ENCODE measurements around the gene ICAM4. TPM values are rescaled to one million over a fixed set of nuclear protein-coding genes. Genes with fewer than 3 reads are reported as not detected.

Gene ICAM4
- total RNA-seq, 1 experiment from 2014 or later: 0.52 TPM

GRCh38 chr19:10288662-10289166 is 2.0 kb downstream of the ICAM4 start:
- peak overlapping the region; percentile 78 for H3K4me3 ChIP-seq
- peaks cover 18% of the 10 kb centered on the region; the same call in 1 of the 2 replicates for H3F3A ChIP-seq (ENCODE audit: insufficient read depth, low read depth)
- peaks cover 20% of the 10 kb centered on the region for H3K4me1 ChIP-seq (replicated peaks; ENCODE audit: insufficient read depth)
- ChIA-PET POLR2A (ENCODE audit: unreplicated experiment) (interaction anchor here (1.0 to 1.9 kb wide), 4 partner anchors 9 to 46 kb away, joined by 3 to 9 read pairs (median 6); partner anchors contain the start of gene ICAM1), CTCF (interaction anchor here (0.6 to 1.0 kb wide), 4 partner anchors 18 to 1876 kb away, joined by 3 to 4 read pairs (median 3); partner anchors contain the start of genes ICAM1 and MARCHF2)
- H3K4me2 ChIP-seq: peak overlapping the region; percentile 97
- no peaks in the 10 kb centered on the region for H3K9me3 ChIP-seq (ENCODE audit: insufficient read depth, low read depth)
- peak; percentile 71 to 77 for DNase-seq
- peak overlapping the region; percentile 89 for H2AFZ ChIP-seq
- intact Hi-C loops (cut with micrococcal nuclease; ENCODE audit: unreplicated experiment): no loop called here
- no peak for TF ChIP-seq CTCF (conservative IDR thresholded peaks at IDR 0.05)
- TF ChIP-seq EZH2 (IDR thresholded peaks at IDR 0.05; ENCODE audit: low read depth): no peak
- H3K36me3 ChIP-seq (ENCODE audit: low read depth): peaks cover 9% of the 10 kb centered on the region; the same call in 1 of the 2 replicates
- H3K27me3 ChIP-seq (ENCODE audit: insufficient read depth, low read depth): no peaks in the 10 kb centered on the region
- H3K79me2 ChIP-seq (ENCODE audit: low read depth): no peaks in the 10 kb centered on the region
- H4K20me1 ChIP-seq (ENCODE audit: insufficient read depth): no peaks in the 10 kb centered on the region
- H3K9me2 ChIP-seq (ENCODE audit: insufficient read depth): no peaks in the 10 kb centered on the region
- BruUV-seq (replicated peaks): TSS peak; percentile 67
- H3K27ac ChIP-seq: 0 out of 2 replicates have a peak overlapping the region, but pooled peaks have one; percentile 28

- peak overlapping the region; percentile 89 for H2AFZ ChIP-seq
- no TSS peak for BruUV-seq (replicated peaks)
- H3K36me3 ChIP-seq (ENCODE audit: low read depth): peaks cover 9% of the 10 kb centered on the region; the same call in 1 of the 2 replicates
- H3K9me2 ChIP-seq (ENCODE audit: insufficient read depth): no peaks in the 10 kb centered on the region
- intact Hi-C loops (cut with micrococcal nuclease; ENCODE audit: unreplicated experiment): no loop called here
- peaks cover 17% of the 10 kb centered on the region for H3K4me1 ChIP-seq (replicated peaks; ENCODE audit: insufficient read depth)
- H3K79me2 ChIP-seq (ENCODE audit: low read depth): no peaks in the 10 kb centered on the region
- POLR2A ChIA-PET (ENCODE audit: unreplicated experiment): interaction anchor here (0.6 to 1.9 kb wide), 9 partner anchors 9 to 193 kb away, joined by 3 to 13 read pairs (median 4); partner anchors contain the start of genes ICAM1 and MRPL4
- peaks cover 18% of the 10 kb centered on the region; the same call in 1 of the 2 replicates for H3F3A ChIP-seq (ENCODE audit: insufficient read depth, low read depth)
- no peaks in the 10 kb centered on the region for H3K27me3 ChIP-seq (ENCODE audit: insufficient read depth, low read depth)
- CTCF ChIA-PET: interaction anchor here (0.6 to 1.0 kb wide), 6 partner anchors 18 to 1876 kb away, joined by 3 to 6 read pairs (median 3); partner anchors contain the start of genes ICAM1 and MARCHF2
- peak overlapping the region; percentile 78 for H3K4me3 ChIP-seq
- H3K4me2 ChIP-seq: peak overlapping the region; percentile 97
- DNase-seq: peak; percentile 71 to 76
- TF ChIP-seq CTCF (conservative IDR thresholded peaks at IDR 0.05): no peak
- no peak for TF ChIP-seq EZH2 (IDR thresholded peaks at IDR 0.05; ENCODE audit: low read depth)
- H3K9me3 ChIP-seq (ENCODE audit: insufficient read depth, low read depth): no peaks in the 10 kb centered on the region
- 0 out of 2 replicates have a peak overlapping the region, but pooled peaks have one; percentile 28 for H3K27ac ChIP-seq
- no peaks in the 10 kb centered on the region for H4K20me1 ChIP-seq (ENCODE audit: insufficient read depth)
Observed at GRCh38 chr19:10289167-10289835, 2.5 kb downstream of the ICAM4 start.

GRCh38 chr19:10289836-10290356 is 3.1 kb downstream of the ICAM4 start, which contains the start of gene ICAM5:
Gene ICAM5, plus strand, starts transcription at chr19:10289952. Its CDS starts 92 bp downstream, at chr19:10290044.
- POLR2A ChIA-PET (ENCODE audit: unreplicated experiment): interaction anchor here (0.6 to 1.9 kb wide), 10 partner anchors 10 to 194 kb away, joined by 3 to 13 read pairs (median 5); partner anchors contain the start of genes ICAM1 and MRPL4
- CTCF ChIA-PET: interaction anchor here (0.7 to 1.0 kb wide), 3 partner anchors 19 to 126 kb away, joined by 3 to 6 read pairs (median 3); partner anchors contain the start of gene ICAM1
- Histone ChIP-seq H3K27ac (0 out of 2 replicates have a peak within 1 kb of the TSS, but pooled peaks have one; percentile 28), H3K79me2 (ENCODE audit: low read depth) (no peaks in the 10 kb centered on the region), H3K9me2 (ENCODE audit: insufficient read depth) (no peaks in the 10 kb centered on the region), H3K4me1 (replicated peaks; ENCODE audit: insufficient read depth) (peaks cover 17% of the 10 kb centered on the region), H3K36me3 (ENCODE audit: low read depth) (peaks cover 9% of the 10 kb centered on the region; the same call in 1 of the 2 replicates), H3K27me3 (ENCODE audit: insufficient read depth, low read depth) (no peaks in the 10 kb centered on the region), H3K9me3 (ENCODE audit: insufficient read depth, low read depth) (no peaks in the 10 kb centered on the region), H3F3A (ENCODE audit: insufficient read depth, low read depth) (peaks cover 18% of the 10 kb centered on the region; the same call in 1 of the 2 replicates), H2AFZ (peak within 1 kb of the TSS; percentile 89), H3K4me3 (peak within 1 kb of the TSS; percentile 78), H3K4me2 (peak within 1 kb of the TSS; percentile 97), H4K20me1 (ENCODE audit: insufficient read depth) (no peaks in the 10 kb centered on the region)
- no peak for TF ChIP-seq CTCF (conservative IDR thresholded peaks at IDR 0.05)
- TF ChIP-seq EZH2 (IDR thresholded peaks at IDR 0.05; ENCODE audit: low read depth): no peak
- intact Hi-C loops (cut with micrococcal nuclease; ENCODE audit: unreplicated experiment): no loop called here
- BruUV-seq (replicated peaks): no TSS peak
- peak in 1 of 2 experiments; percentile 52 for DNase-seq
